Measurements from ENCODE around the gene ZCCHC14. TPM values are rescaled to one million over a fixed set of nuclear protein-coding genes. Genes with fewer than 3 reads are reported as not detected.

Gene ZCCHC14
- total and polyA plus RNA-seq, 2 of the 8 experiments (the other 6 are each of a cell fraction or from before 2014, with no cell fraction given) = 8.2 to 28.2 TPM

DNA sequence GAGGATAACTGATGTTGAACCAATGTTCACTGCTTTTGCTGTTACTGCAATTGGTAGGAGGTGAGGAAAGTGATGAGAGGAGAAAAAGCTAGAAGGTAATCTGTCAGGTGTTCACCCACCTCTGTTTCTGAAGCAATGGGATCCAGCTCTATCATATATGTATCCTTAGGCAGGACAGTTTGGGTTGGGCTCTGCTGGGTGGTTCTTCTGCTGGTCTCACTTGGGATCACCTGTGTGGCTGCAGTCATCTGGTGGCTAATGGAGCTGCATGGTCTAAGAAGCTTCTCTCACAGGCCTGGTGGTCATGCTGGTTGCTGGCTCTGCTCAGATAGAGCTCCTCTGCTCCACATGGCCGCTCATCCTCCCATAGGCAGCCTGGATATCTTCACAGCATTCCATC lies 40.2 kb upstream of the ZCCHC14 start:
- DNase-seq (ENCODE audit: low read depth in 1 of 2, low spot score in 2 of 2) = no peak
- Histone ChIP-seq H2AK5ac (ENCODE audit: low read depth, low read length) (no peak overlapping the region), H3K27me3 (replicated peaks in 1 of 4; ENCODE audit: control insufficient read depth in 3 of 4, extremely low read depth in 1 of 4, insufficient read depth in 3 of 4, low read length in 3 of 4) (no peaks in the 10 kb centered on the region), H3K4me1 (replicated peaks in 1 of 4; ENCODE audit: control insufficient read depth in 3 of 4, insufficient read depth in 4 of 4, low read length in 3 of 4) (peaks cover 0 to 2% (median under 1%) of the 10 kb centered on the region in 4 experiments; a peak in 3 of 7 replicates), H3K23me2 (ENCODE audit: low read depth, low read length) (no peaks in the 10 kb centered on the region), H3K79me2 (ENCODE audit: control insufficient read depth in 1 of 2, insufficient read depth in 2 of 2, low read length in 2 of 2) (no peaks in the 10 kb centered on the region), H3K9me3 (ENCODE audit: insufficient read depth in 2 of 2, low read depth in 1 of 2, low read length in 1 of 2) (peaks cover 14 to 20% of the 10 kb centered on the region in 2 experiments), H3K27ac (ENCODE audit: low read depth, low read length) (no peak overlapping the region), H4K20me1 (replicated peaks in 1 of 2; ENCODE audit: control insufficient read depth in 1 of 2, insufficient read depth in 2 of 2, low read length in 2 of 2) (no peaks in the 10 kb centered on the region), H4K91ac (replicated peaks; ENCODE audit: insufficient read length, low read length) (no peak overlapping the region), H3K79me1 (ENCODE audit: low read depth, low read length) (no peaks in the 10 kb centered on the region), H3K14ac (ENCODE audit: insufficient read length) (no peak overlapping the region), H3K4me3 (ENCODE audit: extremely low read depth in 1 of 4, insufficient read depth in 2 of 4, low read depth in 3 of 4, low read length in 4 of 4) (no peak overlapping the region), H3K9ac (replicated peaks in 1 of 4; ENCODE audit: extremely low read depth in 1 of 4, low read depth in 3 of 4, low read length in 3 of 4) (no peak overlapping the region), H2BK20ac (ENCODE audit: low read length) (no peak overlapping the region), H2BK120ac (replicated peaks; ENCODE audit: low read depth, low read length) (no peak overlapping the region), H2BK12ac (ENCODE audit: low read depth, low read length) (no peak overlapping the region), H3K18ac (ENCODE audit: extremely low read depth, low read length) (no peak overlapping the region), H2AFZ (ENCODE audit: low read length) (no peak overlapping the region), H3K23ac (ENCODE audit: insufficient read length) (no peak overlapping the region), H4K8ac (ENCODE audit: extremely low read depth, insufficient read depth, low read length) (no peak overlapping the region), H3K4me2 (ENCODE audit: insufficient read depth in 1 of 2, low read depth in 2 of 2, low read length in 2 of 2) (no peak overlapping the region), H2BK5ac (ENCODE audit: low read depth, low read length) (no peak overlapping the region), H3K56ac (replicated peaks; ENCODE audit: insufficient read length, low read depth, low read length) (no peak overlapping the region), H3K36me3 (ENCODE audit: control insufficient read depth in 2 of 4, insufficient read depth in 4 of 4, low read length in 3 of 4) (no peaks in the 10 kb centered on the region), H4K5ac (ENCODE audit: insufficient read length, low read depth, low read length) (no peak overlapping the region), H2BK15ac (ENCODE audit: low read length) (no peak overlapping the region), H3K4ac (replicated peaks; ENCODE audit: insufficient read length, low read depth, low read length) (no peak overlapping the region)
- no peak for FAIRE-seq
- ChIA-PET POLR2A (ENCODE audit: partially characterized antibody) (interaction anchor here (0.9 kb wide), 1 partner anchor 75 kb away, joined by 3 read pairs; no protein-coding TSS in a partner anchor), CTCF (ENCODE audit: partially characterized antibody) (interaction anchor here (0.6 to 2.8 kb wide), 7 partner anchors 9 to 799 kb away, joined by 3 to 11 read pairs (median 4); no protein-coding TSS in a partner anchor)
- 83% methylated on average over 1 of the region's 1 CpG; no CpG with 5 or more reads in 1 of the 2 experiments for WGBS, 2 experiments (ENCODE audit: extremely low coverage in 1 of 2, insufficient coverage in 1 of 2, insufficient read length in 1 of 2, insufficient replicate concordance in 2 of 2, low coverage in 1 of 2, low lambda C conversion rate in 2 of 2, missing lambda C conversion rate in 1 of 2)
- TF ChIP-seq EZH2 (IDR thresholded peaks at IDR 0.05; ENCODE audit: low read depth, low read length, severe bottlenecking) (no peak), TCF12 (IDR thresholded peaks at IDR 0.05; ENCODE audit: low read depth, low read length) (no peak), CREB1 (IDR thresholded peaks at IDR 0.05) (no peak), RBBP5 (IDR thresholded peaks at IDR 0.05; ENCODE audit: borderline replicate concordance, low read depth, low read length) (no peak), SIX5 (IDR thresholded peaks at IDR 0.05; ENCODE audit: low read depth, low read length) (no peak), SP4 (IDR thresholded peaks at IDR 0.05; ENCODE audit: low read length) (no peak), SIRT6 (IDR thresholded peaks at IDR 0.05; ENCODE audit: low read length) (no peak), NANOG (IDR thresholded peaks at IDR 0.05; ENCODE audit: insufficient read depth, low read depth, low read length, poor library complexity, severe bottlenecking) (no peak), RNF2 (IDR thresholded peaks at IDR 0.05; ENCODE audit: borderline replicate concordance, low read depth, low read length, missing control alignments, poor library complexity, severe bottlenecking) (no peak), JUN (IDR thresholded peaks at IDR 0.05; ENCODE audit: low read depth, low read length) (no peak)
- TF ChIP-seq, protein P1, sequence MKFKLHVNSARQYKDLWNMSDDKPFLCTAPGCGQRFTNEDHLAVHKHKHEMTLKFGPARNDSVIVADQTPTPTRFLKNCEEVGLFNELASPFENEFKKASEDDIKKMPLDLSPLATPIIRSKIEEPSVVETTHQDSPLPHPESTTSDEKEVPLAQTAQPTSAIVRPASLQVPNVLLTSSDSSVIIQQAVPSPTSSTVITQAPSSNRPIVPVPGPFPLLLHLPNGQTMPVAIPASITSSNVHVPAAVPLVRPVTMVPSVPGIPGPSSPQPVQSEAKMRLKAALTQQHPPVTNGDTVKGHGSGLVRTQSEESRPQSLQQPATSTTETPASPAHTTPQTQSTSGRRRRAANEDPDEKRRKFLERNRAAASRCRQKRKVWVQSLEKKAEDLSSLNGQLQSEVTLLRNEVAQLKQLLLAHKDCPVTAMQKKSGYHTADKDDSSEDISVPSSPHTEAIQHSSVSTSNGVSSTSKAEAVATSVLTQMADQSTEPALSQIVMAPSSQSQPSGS (IDR thresholded peaks at IDR 0.05; ENCODE audit: low read length) = no peak
- TF ChIP-seq, protein P2, sequence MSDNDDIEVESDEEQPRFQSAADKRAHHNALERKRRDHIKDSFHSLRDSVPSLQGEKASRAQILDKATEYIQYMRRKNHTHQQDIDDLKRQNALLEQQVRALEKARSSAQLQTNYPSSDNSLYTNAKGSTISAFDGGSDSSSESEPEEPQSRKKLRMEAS (IDR thresholded peaks at IDR 0.05) = no peak
